HepG2 (cell line): ENCODE measurements around the gene KRCC1. TPM values are rescaled to one million over a fixed set of nuclear protein-coding genes. Genes with fewer than 3 reads are reported as not detected.

ENCODE experiments used
- ATAC-seq: fragments of 200-7000 bp; cut with Tn5 transposase; 3 replicates; pipeline ENCODE4 v1.9.1; 2020; ENCODE audit warnings: mild to moderate bottlenecking, moderate library complexity
- BruUV-seq: library from RNA; stranded (reverse); fragments of 400-500 nt; replicated peaks from 2 replicates; lab custom pipeline; 2021; lab: Mats Ljungman, UMichigan
- CTCF ChIA-PET: fragments of 300-600 bp; formaldehyde crosslinking; extraction: SDS; loops from one replicate; lab custom pipeline; 2021; ENCODE audit warnings: low total read pairs, inconsistent platforms, low intra/inter-chr PET ratio; lab: Yijun Ruan, JAX
- POLR2A ChIA-PET: fragments of 350-600 bp; sonication (Branson Sonifier 250); formaldehyde crosslinking; loops from one replicate; lab custom pipeline; 2020; ENCODE audit warnings: antibody characterized with exemption, inconsistent platforms; lab: Yijun Ruan, JAX
- DNase-seq: peaks from one replicate; pipeline ENCODE4 v3.0.0-alpha.2; 2015; ENCODE audit warnings: low spot score
- FAIRE-seq: peaks from 3 replicates; lab custom pipeline; 2011; peaks lifted over from hg19 to GRCh38; lab: Jason Lieb, UNC
- H2AFZ ChIP-seq: one replicate; pipeline ENCODE4 v1.6.1; 2011; ENCODE audit warnings: low read length, inconsistent platforms
- H3K27ac ChIP-seq: fragments of 300-600 bp; 3 replicates; pipeline ENCODE4 v1.8.0; 2011; ENCODE audit warnings: mixed run types, mild to moderate bottlenecking, mixed read lengths, low read length, inconsistent platforms; ENCODE audit not compliant: insufficient read depth; ENCODE audit errors: extremely low read length
- H3K27me3 ChIP-seq, 2 experiments: fragments of 200-600 bp in 1 of 2; 2 replicates in 1 of 2; 3 replicates in 1 of 2; pipeline versions ENCODE4 v1.6.0 to v1.8.0; 2011; ENCODE audit warnings: low read length in 2 of 2, mild to moderate bottlenecking in 2 of 2, moderate library complexity in 2 of 2, inconsistent platforms in 1 of 2; ENCODE audit not compliant: insufficient read depth in 2 of 2, control insufficient read depth in 1 of 2
- H3K36me3 ChIP-seq, 2 experiments: fragments of 200-600 bp in 1 of 2; replicated peaks in 1 of 2; 2 replicates in 1 of 2; 3 replicates in 1 of 2; pipeline versions ENCODE4 v1.5.1 to v1.8.0; 2011; ENCODE audit warnings: low read length in 2 of 2, inconsistent platforms in 1 of 2; ENCODE audit not compliant: insufficient read depth in 2 of 2, control insufficient read depth in 1 of 2
- H3K4me1 ChIP-seq: 2 replicates; pipeline ENCODE4 v1.5.1; 2012; ENCODE audit warnings: low read length, inconsistent platforms; ENCODE audit not compliant: insufficient read depth
- H3K4me2 ChIP-seq: 2 replicates; pipeline ENCODE4 v1.6.0; 2011; ENCODE audit warnings: low read depth, low read length, inconsistent platforms
- H3K4me3 ChIP-seq, 3 experiments: fragments of 200-600 bp in 1 of 3; sonication (generic), shearing (Covaris generic) in 1 of 3; replicated peaks in 1 of 3; 2 replicates each; pipeline ENCODE4 v1.5.1; 2011 to 2016; ENCODE audit warnings: low read length in 3 of 3, inconsistent platforms in 2 of 3, low read depth in 2 of 3, mild to moderate bottlenecking in 2 of 3, control low read depth in 1 of 3, mixed read lengths in 1 of 3; ENCODE audit not compliant: insufficient read depth in 1 of 3
- H3K79me2 ChIP-seq: one replicate; pipeline ENCODE4 v1.6.1; 2011; ENCODE audit warnings: low read length, inconsistent platforms; ENCODE audit not compliant: insufficient read depth
- H3K9ac ChIP-seq: 2 replicates; pipeline ENCODE4 v1.6.0; 2011; ENCODE audit warnings: mild to moderate bottlenecking, low read depth, low read length, inconsistent platforms; ENCODE audit not compliant: insufficient read depth
- H3K9me3 ChIP-seq: 2 replicates; pipeline ENCODE4 v1.5.1; 2012; ENCODE audit warnings: mild to moderate bottlenecking, low read length
- H4K20me1 ChIP-seq: 2 replicates; pipeline ENCODE4 v1.6.0; 2011; ENCODE audit warnings: inconsistent platforms, mild to moderate bottlenecking, low read length, moderate library complexity; ENCODE audit not compliant: insufficient read depth
- CEBPZ ChIP-seq: IDR thresholded peaks from 2 replicates; pipeline ENCODE4 v1.6.1; 2012; ENCODE audit warnings: low read length, improper control_type of control experiment
- FIP1L1 ChIP-seq: fragments of 200-400 bp; formaldehyde crosslinking; IDR thresholded peaks from 2 replicates; pipeline ENCODE4 v1.6.1; 2018; ENCODE audit warnings: low read depth, mild to moderate bottlenecking, low read length, moderate library complexity, borderline replicate concordance; ENCODE audit not compliant: insufficient read depth
- HES4 ChIP-seq: sonication (generic); formaldehyde crosslinking; IDR thresholded peaks from 2 replicates; pipeline ENCODE4 v1.9.0; 2021; ENCODE audit warnings: mild to moderate bottlenecking, missing genetic modification reagents, borderline replicate concordance
- MAFF ChIP-seq: IDR thresholded peaks from 2 replicates; pipeline ENCODE4 v1.6.1; 2011; ENCODE audit warnings: low read depth, low read length, improper control_type of control experiment
- MAFK ChIP-seq, 2 experiments: IDR thresholded peaks in 1 of 2; conservative IDR thresholded peaks in 1 of 2; 2 replicates each; pipeline ENCODE4 v1.6.1; 2011; ENCODE audit warnings: improper control_type of control experiment in 2 of 2, low read length in 2 of 2
- ZNF274 ChIP-seq: sonication (generic); formaldehyde crosslinking; IDR thresholded peaks from 2 replicates; pipeline ENCODE4 v1.5.1; 2020; ENCODE audit warnings: mild to moderate bottlenecking, missing genetic modification reagents
- ZUFSP ChIP-seq: sonication (generic); formaldehyde crosslinking; IDR thresholded peaks from 2 replicates; pipeline ENCODE4 v1.9.0; 2021; ENCODE audit warnings: missing genetic modification reagents, mild to moderate bottlenecking, borderline replicate concordance
- whole genome bisulfite sequencing: methylation state at CpG from one replicate; pipeline ENCODE4 v1.1.6; 2017; ENCODE audit warnings: low lambda C conversion rate; 5-methylcytosine and 5-hydroxymethylcytosine counted together
- in situ Hi-C: cut with HindIII; loops from 2 replicates; pipeline ENCODE4 v1.10.0; 2017; ENCODE audit warnings: low pct_unique_long_range_greater_than_20kb; ENCODE audit not compliant: extremely low pct_ligation_motif_present
- intact Hi-C: fragments of 100-400 bp; cut with micrococcal nuclease; formaldehyde crosslinking; loops from one replicate; pipeline ENCODE4 v1.10.0; 2022; ENCODE audit not compliant: unreplicated experiment
- polyA plus RNA-seq, 8 experiments: library from polyadenylated mRNA; depleted of rRNA in 3 of 8; stranded (reverse) in 7 of 8; unstranded in 1 of 8; fragments of >200 nt; fragmentation: Illumina TruSeq in 4 of 8; extraction: Trizol in 4 of 8; gene quantifications; 2 replicates each; pipeline versions ENCODE4 v1.2.1 to v1.2.3, GENCODE V29; 2011 to 2016; ENCODE audit warnings: low read depth in 4 of 8, missing spikeins in 1 of 8, mixed read lengths in 1 of 8; ENCODE audit not compliant: insufficient read depth in 1 of 8
- total RNA-seq, 5 experiments: library from RNA; depleted of rRNA; stranded (reverse); fragments of >200 nt; fragmentation: Illumina TruSeq; extraction: Trizol; gene quantifications; 2 replicates each; pipeline ENCODE4 v1.2.3, GENCODE V29; 2016; ENCODE audit warnings: low read depth in 1 of 5

Gene KRCC1
- total and polyA plus RNA-seq, 2 of the 13 experiments (the other 11 are each of a cell fraction or from before 2014, with no cell fraction given) = 6.5 to 7.7 TPM

GRCh38 chr2:88068044-88068443 lies 12.5 kb upstream of the KRCC1 start (continued):
- no peak for TF ChIP-seq CEBPZ
- no peak for TF ChIP-seq ZUFSP (CRISPR knock-in tag)
- TF ChIP-seq, all 625 proteins: peak for 0

- no TSS peak for BruUV-seq
- H3K9me3 ChIP-seq = no peaks in the 10 kb centered on the region
- no peak within 1 kb of the TSS for H2AFZ ChIP-seq
- H3K4me2 ChIP-seq = no peak within 1 kb of the TSS
- H4K20me1 ChIP-seq = no peaks in the 10 kb centered on the region
- in situ Hi-C loops = loop anchor here (25.0 kb wide), 1 partner anchor 395 kb away; the partner anchor contains the start of gene FOXI3
- H3K27ac ChIP-seq = no peak within 1 kb of the TSS
- H3K27me3 ChIP-seq = peaks cover 3 to 6% of the 10 kb centered on the region in 2 experiments; a peak in 2 of 5 replicates
- no peak for DNase-seq
- ATAC-seq = no peak
- no peak for FAIRE-seq
- intact Hi-C loops = no loop called here
- WGBS = 80% methylated on average over 8 of the region's 8 CpGs
- ChIA-PET POLR2A (no interaction called here), CTCF (no interaction called here)
- no peaks in the 10 kb centered on the region for H3K36me3 ChIP-seq
- peaks cover 1% of the 10 kb centered on the region for H3K4me1 ChIP-seq
- TF ChIP-seq MAFK (conservative IDR thresholded peaks at IDR 0.05 in 1 of 2, IDR thresholded peaks at IDR 0.05 in 1 of 2; ENCODE audit: low read length in 2 of 2) (peak; percentile 41 to 57; a peak in 3 of 4 replicates), HES4 (CRISPR knock-in tag) (no peak), FIP1L1 (no peak), ZNF274 (CRISPR knock-in tag) (no peak), MAFF (peak; percentile 30; the same call in 1 of the 2 replicates)
- H3K9ac ChIP-seq = no peak within 1 kb of the TSS
- no peak within 1 kb of the TSS for H3K4me3 ChIP-seq
- no peaks in the 10 kb centered on the region for H3K79me2 ChIP-seq
Measured at GRCh38 chr2:88067598-88067997, 12.0 kb upstream of the KRCC1 start, which contains the start of gene SMYD1. Gene SMYD1 (plus strand): TSS chr2:88067825. CDS start chr2:88067865, 40 bp downstream.
